CMK (cell line): ENCODE results near the gene FOXN4.

Experiments used
- DNase-seq: peaks from one replicate; pipeline ENCODE4 v3.0.0-alpha.2; 2010; ENCODE audit warnings: low read depth

The FOXN4 gene

GRCh38 chr12:109305547-109305946 is 3.5 kb downstream of the FOXN4 start:
- DNase-seq = no peak

GRCh38 chr12:109304485-109304884 is 4.6 kb downstream of the FOXN4 start:
- no peak for DNase-seq

GRCh38 chr12:109302770-109303169 is 6.3 kb downstream of the FOXN4 start:
- DNase-seq = no peak

- DNase-seq = no peak
Measured at GRCh38 chr12:109302358-109302757, 6.7 kb downstream of the FOXN4 start.

- no peak for DNase-seq
Measured at GRCh38 chr12:109301643-109302168, 7.4 kb downstream of the FOXN4 start.

GRCh38 chr12:109299849-109300248 is 9.2 kb downstream of the FOXN4 start:
- DNase-seq = no peak

- no peak for DNase-seq
Measured at GRCh38 chr12:109296431-109296830, 12.7 kb downstream of the FOXN4 start.

- no peak for DNase-seq
Measured at GRCh38 chr12:109295764-109296425, 13.2 kb downstream of the FOXN4 start.

- no peak for DNase-seq
Measured at GRCh38 chr12:109294286-109294796, 14.7 kb downstream of the FOXN4 start.

GRCh38 chr12:109293106-109293505 is 16.0 kb downstream of the FOXN4 start:
- no peak for DNase-seq

GRCh38 chr12:109292342-109292711 is 16.8 kb downstream of the FOXN4 start:
- no peak for DNase-seq

GRCh38 chr12:109291521-109292341 is 17.4 kb downstream of the FOXN4 start:
- no peak for DNase-seq

- DNase-seq = no peak
Measured at GRCh38 chr12:109291117-109291516, 18.0 kb downstream of the FOXN4 start.

- no peak for DNase-seq
Measured at GRCh38 chr12:109290061-109290460, 19.0 kb downstream of the FOXN4 start.

GRCh38 chr12:109289551-109289950 is 19.5 kb downstream of the FOXN4 start:
- DNase-seq = no peak

GRCh38 chr12:109289004-109289403 is 20.1 kb downstream of the FOXN4 start:
- DNase-seq = no peak

GRCh38 chr12:109288571-109288970 is 20.5 kb downstream of the FOXN4 start:
- no peak for DNase-seq

- DNase-seq = no peak
Measured at GRCh38 chr12:109287811-109288469, 21.1 kb downstream of the FOXN4 start.

- no peak for DNase-seq
Measured at GRCh38 chr12:109287181-109287580, 21.9 kb downstream of the FOXN4 start.

GRCh38 chr12:109286652-109287051 is 22.4 kb downstream of the FOXN4 start:
- no peak for DNase-seq

GRCh38 chr12:109286252-109286651 is 22.8 kb downstream of the FOXN4 start:
- DNase-seq = no peak

- no peak for DNase-seq
Measured at GRCh38 chr12:109284392-109284791, 24.7 kb downstream of the FOXN4 start.

GRCh38 chr12:109281452-109281851 is 27.6 kb downstream of the FOXN4 start:
- DNase-seq = no peak
